SKM-1 treated with dmso at 0.1 percent for 144 hours (cell line): ENCODE measurements around the gene ANAPC15.

Experiments
- DNase-seq: peaks from one replicate; lab custom pipeline; 2025; ENCODE audit not compliant: unreplicated experiment; lab: John Stamatoyannopoulos, UW

ANAPC15 gene

DNA sequence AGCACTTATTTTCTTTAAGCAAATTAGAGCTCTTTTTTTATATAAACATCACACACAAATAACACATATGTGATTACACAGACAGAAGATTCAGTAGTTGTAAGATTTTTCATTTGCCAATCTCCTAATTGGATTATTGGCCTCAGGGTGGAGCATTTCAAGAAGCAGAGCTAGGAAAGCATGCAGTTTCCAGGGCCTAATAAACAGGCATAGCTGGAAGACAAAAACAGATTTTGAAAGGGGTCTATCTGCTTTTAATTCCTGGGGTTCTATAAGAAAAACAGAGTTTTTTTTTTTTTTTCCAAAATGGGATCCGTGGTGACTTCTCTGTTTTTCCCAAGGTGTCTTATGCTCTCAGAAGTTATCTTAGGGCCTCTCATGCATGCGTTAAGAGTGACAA lies 15.4 kb upstream of the ANAPC15 start:
- DNase-seq = no peak

DNA sequence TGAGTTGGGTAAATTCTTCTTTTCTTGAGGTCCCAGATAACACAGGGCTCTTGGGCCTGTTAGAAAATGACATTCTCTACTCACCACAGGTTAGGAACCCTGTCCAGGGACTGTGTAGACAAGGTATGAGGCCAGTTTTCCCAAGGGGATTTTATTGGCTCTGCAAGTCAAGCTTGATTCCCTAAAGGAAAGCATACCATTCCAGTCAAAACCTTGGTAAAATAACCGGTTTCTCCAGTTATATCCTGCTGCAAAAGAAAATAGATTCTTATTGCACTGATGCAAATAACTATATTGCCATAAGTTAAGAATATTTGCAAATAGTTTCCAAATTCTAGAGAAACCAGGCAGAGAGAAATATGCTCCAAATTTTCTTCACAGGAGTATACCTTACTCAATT lies 13.5 kb upstream of the ANAPC15 start:
- DNase-seq = no peak

DNA sequence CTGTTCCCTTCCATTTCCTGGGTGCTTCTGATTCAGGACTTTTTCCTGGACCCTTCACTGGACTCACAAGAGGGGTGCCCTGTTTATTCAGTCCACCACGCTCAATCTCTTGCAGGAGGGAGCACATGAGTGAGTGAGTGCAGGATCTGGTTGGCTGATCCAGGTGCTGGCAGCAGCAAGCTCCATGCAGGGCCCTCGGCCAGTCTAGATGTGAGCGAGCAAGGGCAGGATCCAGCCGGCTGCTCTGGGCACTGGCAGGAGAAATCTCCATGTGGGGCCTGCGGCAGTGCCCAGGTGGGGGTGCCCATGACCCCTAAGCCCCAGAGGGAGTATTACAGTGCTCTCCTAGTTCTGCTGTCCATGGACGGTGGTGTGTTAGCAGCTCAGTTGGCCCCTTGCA lies 11.6 kb upstream of the ANAPC15 start:
- DNase-seq = no peak

DNA sequence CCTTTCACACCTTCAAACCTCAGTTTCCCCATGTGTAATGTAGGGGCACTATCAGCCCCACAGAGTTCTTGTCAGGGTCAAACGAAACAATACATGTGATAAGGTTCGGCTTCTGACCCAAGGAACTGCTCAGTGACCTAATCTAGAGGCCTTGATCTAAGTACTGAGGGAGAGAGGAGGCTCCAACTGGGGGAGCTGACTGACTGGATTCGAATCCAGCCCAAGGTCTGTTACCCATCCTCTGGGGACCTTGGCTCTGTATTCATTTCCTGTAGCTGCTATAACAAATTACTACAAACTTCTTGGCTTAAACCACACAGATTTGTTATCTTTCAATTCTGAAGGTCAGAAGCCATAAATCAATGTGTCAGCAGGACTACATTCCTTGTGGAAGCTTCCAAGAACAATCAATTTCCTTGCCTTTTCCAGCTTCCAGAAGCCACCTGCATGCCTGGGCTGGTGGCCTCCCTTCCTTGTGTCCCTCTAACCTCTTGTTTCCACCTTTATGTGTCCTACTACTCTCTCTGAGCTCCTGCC lies 10.7 kb upstream of the ANAPC15 start:
- DNase-seq = no peak

DNA sequence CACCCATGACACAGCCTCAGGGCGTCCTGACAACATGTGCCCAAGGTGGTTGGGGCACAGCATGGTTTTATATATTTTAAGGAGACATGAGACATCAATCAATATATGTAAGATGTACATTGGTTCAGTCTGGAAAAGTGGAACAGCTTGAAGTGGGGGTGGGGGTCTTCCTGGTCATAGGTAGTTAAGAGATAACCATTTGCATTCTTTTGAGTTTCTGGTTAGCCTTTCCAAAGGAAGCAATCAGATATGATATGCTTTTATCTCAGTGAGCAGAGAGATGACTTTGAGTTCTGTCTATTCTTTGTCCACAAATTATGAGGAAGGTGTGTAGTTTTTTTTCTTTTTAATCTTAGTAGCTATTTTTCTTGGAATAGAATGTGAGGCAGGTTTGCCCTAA lies 10.1 kb upstream of the ANAPC15 start:
- no peak for DNase-seq

DNA sequence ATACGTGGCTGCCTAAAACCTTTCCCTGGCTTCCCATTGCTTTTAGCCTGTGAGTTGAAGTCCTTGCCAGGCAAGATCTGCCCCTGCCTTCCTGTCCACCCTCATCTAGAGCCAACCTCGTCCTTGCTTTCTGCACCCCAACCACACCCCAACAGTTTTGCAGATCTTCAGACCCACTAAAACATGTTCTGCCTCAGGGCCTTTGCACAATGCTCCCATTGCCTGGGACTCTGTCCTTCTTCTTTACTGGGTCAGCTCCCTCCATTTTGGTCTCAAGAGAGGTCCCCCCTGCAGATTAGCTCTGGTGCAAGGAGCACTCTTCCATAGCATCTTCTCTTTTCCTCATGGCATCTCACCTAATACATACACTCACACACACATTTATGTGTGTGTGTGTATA lies 8.4 kb upstream of the ANAPC15 start:
- DNase-seq = no peak

DNA sequence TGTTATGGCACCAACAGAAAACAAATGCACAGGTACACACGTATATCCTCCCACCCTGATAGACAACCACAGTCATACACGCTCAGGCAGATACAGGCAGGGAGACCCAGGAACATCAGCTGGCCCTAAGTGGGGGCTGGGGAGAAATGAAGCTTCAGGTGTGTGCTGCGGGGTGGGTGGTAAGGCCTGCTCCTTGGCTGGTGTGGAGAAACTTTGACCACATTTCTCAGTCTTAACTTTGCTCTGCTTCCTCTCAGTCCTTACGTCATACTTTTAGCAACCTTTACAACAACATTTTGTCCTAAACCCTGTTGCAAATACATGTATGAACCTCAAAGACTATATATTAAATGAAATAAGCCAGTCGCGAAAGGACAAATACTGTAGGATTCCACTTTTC lies 6.7 kb upstream of the ANAPC15 start:
- peak; percentile 59 for DNase-seq

DNA sequence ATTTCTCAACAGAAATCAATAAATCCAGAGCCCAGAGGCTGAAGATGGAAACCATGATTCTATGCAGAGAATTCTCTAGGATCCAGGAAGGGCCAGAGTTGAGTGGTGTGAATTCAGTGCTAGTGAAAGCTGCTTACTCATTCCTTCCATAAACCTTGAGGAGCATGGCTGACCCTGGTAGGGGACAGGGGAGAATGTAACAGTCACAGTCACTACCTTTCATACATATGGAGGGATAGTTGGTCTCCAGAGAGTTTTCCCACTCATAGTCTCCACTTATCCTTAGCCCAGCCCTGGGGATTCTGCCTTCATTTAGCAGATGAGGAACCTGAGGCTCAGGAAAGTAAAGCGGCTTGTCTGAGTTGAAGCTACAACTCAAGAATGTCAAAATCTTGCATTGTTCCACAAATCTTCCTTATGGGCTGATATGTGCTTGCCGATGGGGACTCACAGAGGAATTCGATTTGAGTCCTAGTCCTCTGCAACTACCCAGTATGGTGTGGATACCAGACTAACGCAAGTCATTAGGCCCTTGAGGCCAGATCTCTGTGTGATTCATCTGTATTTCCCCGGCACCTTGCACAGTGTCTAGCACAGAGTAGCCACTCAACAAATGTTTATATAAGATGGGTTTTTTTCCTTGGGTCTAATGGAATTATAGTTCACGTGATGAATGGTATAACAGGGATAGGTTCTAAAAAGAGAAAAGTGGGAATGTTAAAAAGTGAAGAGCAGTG lies 3.7 kb upstream of the ANAPC15 start:
- DNase-seq = no peak

DNA sequence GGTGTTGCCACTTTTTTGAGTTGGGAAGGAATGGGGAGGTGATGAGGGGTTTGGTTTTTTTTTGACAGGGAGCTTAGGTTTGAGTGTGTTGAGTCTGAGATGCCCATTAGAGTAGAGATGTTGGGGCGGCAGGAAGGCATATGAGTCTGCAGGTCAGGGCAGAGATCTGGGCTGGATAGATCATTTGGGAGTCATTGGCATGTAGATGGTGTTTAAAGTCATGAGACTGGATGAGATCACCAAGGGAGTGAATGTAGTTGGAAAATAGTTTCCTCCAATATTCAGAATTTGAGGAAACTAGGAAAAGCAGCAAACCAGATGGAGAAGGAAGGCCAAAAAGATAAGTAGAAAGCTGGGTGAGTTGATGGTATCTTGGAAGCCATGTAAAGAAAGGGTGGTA lies 2.1 kb upstream of the ANAPC15 start:
- no peak for DNase-seq

DNA sequence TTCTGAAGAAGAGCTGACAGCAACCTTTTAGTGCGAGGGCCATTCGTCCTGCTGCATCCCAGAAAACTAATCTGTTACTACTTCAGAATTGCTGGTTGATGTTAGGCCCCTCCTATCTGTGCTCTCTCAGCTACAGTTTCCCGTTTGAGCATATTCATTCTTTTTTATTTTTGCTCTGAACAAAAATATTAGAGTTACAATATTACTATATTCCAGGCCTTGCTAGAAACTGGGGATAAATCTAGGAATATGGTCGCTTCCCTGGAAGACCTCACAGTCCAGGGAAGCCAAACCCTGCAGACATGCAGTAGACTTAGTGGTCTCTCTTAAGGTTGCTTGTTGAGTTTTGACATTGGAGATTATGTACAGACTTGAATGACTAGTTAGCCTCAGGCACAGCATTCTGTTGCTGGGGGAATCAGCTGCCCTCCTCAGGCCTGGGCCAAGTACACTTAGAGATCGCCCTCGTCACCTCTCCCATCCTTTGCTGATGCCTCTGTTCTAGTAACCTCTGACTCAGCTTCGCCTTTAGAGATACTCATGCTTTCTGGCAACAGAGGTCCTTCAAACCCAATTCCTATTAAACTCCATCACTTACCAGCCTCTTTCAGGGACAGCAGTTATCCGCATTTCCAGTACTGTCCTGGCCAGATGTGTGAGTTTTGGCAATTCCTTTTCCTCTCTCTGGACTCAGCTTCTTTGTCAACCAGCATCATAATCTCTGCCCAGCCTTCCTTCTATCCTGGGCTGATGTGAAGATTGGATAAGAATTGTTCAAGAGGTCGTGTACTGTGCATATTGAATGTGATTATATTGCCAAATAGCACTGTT lies 698 bp upstream of the ANAPC15 start:
- no peak for DNase-seq

DNA sequence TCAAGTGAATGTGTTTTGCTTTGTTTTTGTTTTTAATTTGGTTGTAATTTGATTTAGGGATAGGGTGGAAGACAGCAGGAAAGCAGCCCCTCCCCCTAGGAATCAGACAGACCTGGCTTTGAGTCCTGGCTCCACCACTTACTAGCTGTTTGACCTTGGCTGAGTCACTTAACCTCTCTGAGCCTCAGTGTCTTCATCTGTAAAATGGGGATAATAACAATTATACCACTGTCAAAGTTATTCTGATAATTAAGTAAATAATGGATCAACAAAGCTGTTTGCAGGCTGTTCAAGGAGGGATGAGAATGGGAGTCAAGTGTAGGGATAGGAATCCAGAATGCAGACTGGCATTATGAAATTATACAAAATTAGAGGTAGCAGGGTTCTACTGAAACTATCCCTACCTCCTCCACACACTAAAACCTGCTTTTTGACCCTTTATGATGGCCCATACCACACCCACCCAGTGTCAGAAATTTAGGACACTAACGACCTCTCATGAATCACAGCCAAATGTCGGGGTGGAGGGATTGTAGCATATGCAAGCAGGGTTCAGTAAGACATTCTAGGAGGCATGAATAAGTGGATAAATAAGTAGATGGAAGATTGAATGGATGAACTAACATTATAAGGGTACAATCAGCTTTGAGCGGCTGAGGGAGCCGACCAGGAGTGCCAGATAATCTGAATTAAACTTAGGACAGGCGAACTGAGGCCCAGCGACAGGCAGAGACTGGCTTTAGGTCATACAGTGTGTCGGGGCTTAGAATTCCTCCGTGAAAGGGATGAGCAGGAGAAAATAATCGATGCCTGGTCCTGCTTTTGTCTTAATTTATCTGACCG lies 974 bp downstream of the ANAPC15 start:
- DNase-seq = no peak

DNA sequence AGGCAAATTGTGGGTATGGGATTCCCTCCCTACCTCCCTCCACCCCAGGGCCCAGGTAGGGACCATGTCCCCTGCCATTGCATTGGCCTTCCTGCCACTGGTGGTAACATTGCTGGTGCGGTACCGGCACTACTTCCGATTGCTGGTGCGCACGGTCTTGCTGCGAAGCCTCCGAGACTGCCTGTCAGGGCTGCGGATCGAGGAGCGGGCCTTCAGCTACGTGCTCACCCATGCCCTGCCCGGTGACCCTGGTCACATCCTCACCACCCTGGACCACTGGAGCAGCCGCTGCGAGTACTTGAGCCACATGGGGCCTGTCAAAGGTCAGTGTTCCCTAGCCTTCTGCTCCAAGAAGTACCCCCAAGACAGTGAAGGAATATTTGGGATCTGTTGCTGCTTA lies 6.6 kb downstream of the ANAPC15 start, which contains the start of gene TOMT:
TOMT (plus strand) TSS at position 37 of the 400 bp plus-strand sequence; CDS start at position 65, 28 bp downstream.
- no peak for DNase-seq

DNA sequence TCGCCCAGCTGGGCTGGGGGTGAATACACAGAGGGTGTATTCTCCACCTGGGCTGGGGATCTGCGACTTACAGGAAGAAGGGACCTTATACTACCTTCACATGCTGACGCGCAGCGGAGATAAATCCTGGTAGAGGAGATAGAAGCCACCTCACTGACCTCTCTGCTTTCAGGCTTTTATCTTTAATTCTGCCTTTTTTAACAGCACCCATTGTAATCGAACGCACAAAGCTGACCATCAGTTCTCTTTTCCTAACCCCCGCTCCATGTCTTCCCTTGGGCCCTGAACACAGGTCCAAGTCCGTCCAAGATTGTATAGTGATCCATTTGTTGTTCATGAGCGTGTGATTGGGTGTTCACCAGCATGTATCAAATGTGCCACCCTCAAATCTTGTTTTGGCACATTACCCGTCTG lies 8.7 kb downstream of the ANAPC15 start:
- DNase-seq = no peak

DNA sequence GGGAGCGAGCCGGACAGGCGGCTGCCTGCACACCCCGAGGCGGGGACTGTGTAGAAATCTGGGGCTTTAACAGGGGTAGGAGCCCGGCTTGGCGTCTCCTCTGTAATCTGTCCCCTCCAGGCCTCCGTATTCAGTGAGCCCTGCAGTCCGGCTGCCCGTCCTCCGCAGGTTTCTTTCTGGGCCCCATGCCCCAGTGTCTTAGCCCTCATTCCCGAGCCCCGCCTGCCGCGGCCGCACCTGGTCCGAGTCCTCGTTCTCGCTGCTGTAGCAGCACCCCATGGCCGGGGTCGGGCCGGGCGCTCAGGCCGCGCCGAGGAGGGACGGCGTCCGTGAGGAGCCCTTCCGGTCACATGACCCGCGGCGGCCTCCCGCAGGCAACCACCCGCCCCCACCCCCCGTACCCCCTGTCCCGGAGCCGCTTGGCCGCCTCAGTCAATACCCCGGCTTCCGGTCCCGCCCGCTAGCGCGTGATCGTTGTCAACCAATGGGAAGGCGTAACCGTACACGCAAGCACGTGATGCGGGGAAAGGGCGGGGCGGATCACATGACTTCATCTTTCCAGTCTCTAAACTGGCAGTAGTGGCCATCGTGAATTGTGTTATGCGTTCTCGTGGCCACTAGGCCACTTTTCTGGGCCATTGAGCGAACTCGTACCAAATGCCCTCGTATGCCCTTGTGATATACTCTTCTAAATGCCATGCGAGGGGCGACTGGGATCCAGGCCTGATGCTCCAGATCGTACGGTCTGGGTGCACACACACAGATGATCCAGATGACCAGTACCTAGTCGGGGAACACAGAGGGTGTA lies 9.3 kb downstream of the ANAPC15 start, which contains the start of gene LAMTOR1:
LAMTOR1 (minus strand) TSS at position 352 of the 808 bp plus-strand sequence; CDS start at position 279, 73 bp downstream.
- peak; percentile 93 for DNase-seq

DNA sequence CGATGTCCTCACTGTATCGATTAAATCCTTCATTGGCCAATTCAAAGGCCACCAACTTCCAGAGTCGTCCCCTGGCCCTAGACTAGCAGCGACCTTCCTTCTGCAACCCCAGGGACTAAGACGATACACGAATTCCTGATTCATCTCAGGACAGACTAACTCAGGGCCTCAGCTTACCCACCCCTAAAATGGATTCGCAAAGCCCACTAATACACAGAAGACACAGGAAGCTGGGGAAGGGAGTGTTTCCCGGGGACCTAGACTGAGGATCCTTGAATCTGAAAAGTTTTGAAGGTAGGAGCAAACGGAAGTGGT lies 9.9 kb downstream of the ANAPC15 start:
- DNase-seq = no peak

DNA sequence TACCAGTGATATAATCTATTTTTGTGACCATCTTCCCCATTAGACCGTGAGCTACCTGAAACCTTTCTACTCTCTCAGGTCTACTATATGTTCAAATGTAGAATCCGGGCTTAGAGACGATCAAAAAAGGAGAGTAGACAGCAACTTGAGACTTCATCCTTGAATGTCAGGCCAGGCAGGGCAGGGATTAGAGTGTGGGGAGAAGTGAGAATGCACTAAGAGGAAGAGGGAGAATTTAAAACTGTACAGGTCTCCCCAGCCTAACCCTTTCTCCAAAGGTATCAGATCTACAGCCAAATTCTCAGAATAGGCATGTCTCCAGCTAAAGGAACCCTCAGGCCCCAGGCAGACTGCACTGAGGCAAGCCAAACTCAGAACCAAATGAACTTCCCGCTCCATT lies 10.3 kb downstream of the ANAPC15 start:
- DNase-seq = no peak

DNA sequence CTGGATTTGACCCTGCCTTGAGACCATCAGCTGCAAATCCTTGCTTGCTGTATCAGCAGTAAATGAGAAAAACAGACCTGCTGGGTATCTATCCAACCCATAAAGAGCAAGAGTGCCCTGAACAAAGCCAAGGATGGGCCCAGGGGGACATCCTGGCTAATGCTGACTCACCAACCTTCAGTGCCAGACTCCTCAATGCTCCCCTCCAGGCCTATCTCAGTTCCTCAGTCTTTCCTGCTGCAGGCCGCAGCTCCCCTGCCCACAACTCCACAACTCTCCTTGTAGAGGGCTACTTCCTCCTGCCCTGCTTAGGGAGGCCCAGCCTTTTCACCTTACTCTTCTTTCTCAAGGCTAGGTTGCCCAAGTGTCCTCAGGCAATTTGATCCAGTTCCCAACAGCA lies 12.0 kb downstream of the ANAPC15 start:
- DNase-seq = peak; percentile 98

DNA sequence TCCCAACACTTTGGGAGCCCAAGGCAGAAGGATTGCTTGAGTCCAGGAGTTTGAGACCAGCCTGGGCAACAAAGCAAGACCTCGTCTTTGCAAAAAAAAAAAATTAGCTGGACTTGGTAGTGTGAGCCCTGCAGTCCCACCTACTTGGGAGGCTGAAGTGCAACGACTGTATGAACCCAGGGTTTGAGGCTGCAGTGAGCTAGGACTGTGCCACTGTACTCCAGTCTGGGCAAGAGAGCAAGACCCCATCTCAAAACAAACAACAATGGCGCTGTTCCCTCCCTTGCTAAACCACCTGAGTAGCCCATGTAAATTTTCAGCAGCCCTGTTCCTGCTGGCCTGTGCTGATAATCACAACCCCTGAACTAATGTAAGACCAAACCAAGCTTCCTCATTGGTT lies 12.5 kb downstream of the ANAPC15 start:
- DNase-seq = no peak

DNA sequence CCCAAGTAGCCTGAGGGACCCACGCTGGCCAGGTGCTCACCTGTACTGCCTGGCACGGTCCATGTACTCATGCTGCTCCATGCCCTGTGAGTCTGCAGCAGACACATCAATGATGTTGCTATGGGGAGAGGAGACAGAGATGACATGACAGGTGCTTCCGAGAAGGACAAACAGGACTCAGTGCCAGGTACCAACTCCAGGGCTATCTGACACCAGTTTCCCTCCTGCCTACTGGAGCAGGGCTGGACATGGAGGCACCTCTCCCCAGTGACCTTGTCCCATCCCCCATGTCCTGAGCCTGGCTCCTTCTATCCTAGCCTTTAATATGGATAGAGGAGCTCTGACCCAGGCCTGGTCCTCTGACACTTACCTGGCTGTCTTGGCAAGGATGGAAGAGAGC lies 13.8 kb downstream of the ANAPC15 start:
- DNase-seq = no peak

DNA sequence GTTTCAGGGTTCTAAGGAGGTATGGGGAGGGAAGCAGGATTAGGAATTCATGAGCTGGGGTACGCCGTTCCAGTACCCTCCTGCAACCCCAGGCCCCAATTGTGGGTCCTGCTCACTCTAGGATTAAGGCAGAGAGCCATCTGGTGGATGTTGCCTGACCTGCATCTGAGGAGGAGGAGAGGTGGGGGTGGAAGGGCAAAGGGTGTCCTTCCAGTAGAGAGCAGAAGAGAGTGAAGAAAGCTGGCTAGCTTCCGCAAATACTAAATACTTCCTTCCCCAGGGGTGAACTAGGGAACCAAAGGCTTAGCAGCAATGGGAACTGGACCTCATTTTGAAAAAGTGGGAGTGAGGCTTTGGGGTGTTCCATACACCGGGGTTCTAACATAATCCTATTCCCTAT lies 21.2 kb downstream of the ANAPC15 start:
- peak; percentile 98 for DNase-seq
